Stimulated activated CD4-positive, alpha-beta T cell treated with anti-CD3 and anti-CD28 coated beads, Interleukin-2, amount 100 ng/mL, for 4 hours (primary cell): ENCODE measurements around the gene COL4A4.

Experiments
- DNase-seq: peaks from one replicate; pipeline ENCODE4 v3.0.0-alpha.2; 2020; ENCODE audit warnings: low read depth

COL4A4 gene

DNA sequence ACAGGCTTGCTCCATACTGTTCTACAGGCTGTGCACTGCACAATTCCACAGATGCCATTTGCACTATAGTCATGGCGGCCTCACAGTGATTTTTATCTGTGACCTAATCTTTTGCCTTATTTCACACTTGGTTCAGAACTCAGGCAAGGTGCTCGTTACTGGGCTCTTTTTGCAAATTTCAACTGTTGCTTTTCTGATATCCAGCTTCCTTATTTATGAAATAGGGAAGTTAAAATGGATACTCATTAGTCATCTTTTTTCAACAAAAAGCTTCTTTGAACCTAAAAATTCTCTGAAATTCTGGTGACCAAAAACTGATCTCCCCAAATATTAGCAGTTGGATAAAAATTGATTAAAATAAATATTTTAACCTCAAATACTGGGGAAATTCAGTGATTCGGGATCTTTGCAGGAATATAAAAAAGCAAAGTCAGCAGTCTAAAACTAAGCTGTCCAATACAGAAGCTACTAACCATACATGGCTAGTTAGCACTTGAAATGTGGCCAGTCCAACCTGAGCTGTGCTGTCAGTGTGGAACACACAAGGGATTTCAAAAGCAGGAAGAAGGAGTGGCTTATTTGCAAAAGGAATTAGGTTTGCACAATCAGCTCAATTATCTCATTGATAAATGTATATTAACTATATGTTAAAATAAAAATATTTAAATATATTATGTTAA, 134.4 kb downstream of the COL4A4 start:
- no peak for DNase-seq

DNA sequence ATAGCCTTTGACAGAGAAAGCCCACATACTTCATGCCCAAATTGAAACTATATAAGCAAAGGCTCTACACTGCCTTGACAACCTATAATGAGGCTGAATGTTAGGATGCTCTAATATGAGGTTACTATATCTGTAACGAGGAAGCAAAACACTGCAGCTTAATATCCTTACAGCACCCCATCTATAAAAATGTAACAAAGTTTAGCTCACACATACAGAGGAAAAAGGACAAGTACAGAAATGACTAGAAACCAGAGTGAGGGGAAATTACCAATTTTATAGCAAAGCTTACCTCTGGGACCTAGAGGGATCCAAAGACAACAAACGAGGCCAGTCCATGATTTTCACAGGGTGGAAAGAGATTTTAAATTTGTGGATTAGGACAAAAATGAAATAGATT, 138.5 kb downstream of the COL4A4 start:
- no peak for DNase-seq

DNA sequence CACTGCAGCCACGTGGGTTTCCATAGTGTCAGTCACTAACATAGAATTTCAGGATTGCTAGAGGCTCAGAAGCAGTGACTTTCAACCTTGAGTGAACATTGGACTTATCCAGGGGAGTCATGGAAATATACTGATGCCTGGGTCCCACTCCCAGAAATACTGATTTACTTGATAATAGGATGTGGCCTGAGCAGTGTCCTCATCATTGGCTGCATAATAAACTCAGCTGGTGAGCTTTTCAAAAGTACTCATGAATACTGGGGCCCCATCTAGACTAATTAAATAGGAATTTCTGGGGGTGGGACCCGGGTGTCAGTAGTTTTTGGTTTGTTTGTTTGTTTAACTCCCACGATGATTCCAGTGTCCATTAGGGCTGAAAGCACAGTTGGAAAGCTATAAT, 141.4 kb downstream of the COL4A4 start:
- no peak for DNase-seq

DNA sequence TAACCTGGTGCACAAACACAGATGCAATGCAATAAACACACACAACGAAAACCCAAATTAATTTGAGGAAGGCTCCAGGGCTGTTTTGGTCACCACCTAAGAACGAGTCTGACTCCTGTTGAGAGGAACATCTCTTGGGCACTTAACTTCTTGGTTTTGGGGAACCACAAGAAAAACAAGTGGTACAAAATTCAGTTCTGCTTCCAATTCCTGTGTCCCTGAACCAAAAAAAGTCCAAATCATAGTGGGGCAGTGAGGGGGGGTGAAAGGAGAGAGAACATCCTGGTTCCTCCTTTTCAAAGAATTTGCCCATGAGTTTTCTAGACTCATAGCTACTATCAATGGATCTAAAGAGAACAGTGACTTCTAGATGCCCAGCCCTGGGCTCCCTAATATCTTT, 143.6 kb downstream of the COL4A4 start:
- DNase-seq, result no peak

DNA sequence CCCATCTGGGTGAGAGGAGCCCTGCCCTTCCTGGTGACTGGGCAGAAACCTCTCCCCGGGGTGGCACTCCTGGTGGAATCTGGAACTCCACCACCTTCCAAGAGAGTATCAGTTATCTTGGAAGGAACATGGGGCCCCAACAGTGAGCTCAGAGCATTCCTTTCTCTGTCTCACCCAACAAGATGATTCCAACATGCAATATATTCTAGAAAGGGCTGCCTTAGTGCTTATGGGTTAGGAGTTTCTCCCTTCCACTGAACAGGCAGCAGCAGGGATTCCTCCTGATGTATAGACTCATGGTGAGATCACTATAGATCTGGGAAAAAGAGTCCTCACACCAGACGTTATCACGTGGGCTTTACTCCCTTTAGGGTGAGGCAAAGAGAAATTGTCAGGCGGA, 147.1 kb downstream of the COL4A4 start:
- no peak for DNase-seq

DNA sequence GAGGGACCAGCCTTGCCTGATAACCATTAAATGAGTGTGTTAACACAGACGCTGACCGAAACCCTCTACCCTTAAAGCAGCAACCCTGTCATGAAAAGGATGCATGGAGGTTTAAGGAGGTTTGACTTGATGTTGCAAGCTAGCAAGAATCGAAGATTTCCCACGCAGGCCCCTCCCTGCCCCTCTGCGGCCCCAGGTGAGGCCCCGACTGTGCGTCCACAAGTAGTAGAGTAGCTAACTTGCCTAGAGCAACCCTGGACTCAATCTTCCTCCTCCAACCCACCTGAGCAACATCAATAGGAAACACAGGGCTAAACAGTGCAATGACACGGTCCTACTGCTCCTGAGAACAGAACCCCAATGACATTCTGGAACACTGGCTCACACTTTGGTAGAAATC, 150.1 kb downstream of the COL4A4 start:
- no peak for DNase-seq

DNA sequence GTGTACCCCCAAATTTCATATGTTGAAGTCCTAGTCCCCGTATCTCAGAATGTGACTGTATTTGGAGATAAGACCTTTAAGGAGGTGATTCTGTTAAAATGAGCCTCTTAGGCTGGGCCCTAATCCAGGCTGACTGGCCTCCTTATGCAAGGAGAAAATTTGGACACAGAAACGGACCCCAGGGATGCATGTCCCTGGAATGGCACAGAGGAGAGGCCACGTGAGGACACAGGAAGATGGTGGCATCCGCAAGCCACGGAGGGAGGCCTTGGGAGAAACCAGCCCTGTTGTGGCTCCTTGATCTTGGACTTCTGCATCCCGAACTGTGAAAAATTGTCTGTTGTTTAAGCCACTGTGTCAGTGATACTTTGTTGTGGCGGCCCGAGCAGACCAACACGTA, 150.7 kb downstream of the COL4A4 start:
- no peak for DNase-seq

DNA sequence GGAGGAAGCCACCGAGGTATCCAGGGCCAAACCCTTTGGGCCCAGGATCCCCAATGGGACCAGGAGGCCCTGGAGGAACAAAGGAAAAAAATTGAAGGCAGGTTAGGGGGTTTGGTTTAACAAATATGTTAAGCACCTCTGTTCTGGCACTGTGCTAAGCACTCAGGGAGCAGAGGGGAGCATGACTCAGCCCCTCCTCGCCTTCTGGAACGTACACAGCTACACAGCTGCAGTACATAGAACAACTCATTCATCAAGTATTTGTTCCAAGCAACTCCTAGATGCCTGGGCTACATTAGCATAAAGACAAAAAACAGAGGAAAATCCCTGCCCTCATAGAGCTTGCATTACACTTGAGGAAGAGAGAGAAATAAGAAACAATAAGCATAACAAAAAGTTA, 153.6 kb downstream of the COL4A4 start:
- no peak for DNase-seq

DNA sequence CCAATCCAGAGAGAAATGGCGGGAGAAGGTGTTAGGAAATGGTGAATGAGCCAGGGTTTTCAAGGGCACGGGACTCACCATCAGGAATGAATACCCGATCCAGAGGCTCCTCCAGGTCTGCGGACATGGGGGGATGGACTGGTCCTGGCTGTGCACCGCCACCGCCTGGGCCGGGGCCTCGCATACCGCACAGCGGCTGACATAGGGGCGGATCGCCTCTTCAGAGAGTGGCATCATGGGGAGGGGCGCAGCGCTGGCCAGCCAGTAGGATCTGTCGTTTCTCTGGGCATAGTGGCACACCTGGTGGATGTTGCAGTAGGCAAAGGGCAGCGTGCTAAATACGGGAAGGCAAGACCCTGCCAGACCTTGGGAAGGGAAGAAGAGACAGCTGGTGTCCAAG, 156.1 kb downstream of the COL4A4 start:
- DNase-seq, result no peak

DNA sequence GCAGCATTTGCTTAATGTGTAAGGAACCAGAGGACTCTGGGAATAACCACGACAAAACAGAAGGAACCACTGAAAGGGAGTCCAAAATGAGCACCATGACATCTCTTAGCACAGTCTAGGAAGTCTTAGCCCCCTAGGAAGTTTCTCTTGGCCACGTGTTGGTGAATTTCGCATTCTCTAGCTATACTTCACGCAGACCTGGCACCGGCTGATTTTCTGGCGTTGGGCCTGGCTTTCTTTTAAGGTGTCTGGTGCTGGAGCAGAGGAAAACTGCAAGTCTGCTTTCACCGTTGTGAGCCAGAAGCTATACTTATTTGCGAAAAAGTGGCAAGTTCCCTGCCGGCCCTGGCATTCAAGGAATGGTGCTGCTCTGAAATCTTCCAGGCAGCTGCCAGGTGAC, 156.9 kb downstream of the COL4A4 start:
- DNase-seq, result no peak

DNA sequence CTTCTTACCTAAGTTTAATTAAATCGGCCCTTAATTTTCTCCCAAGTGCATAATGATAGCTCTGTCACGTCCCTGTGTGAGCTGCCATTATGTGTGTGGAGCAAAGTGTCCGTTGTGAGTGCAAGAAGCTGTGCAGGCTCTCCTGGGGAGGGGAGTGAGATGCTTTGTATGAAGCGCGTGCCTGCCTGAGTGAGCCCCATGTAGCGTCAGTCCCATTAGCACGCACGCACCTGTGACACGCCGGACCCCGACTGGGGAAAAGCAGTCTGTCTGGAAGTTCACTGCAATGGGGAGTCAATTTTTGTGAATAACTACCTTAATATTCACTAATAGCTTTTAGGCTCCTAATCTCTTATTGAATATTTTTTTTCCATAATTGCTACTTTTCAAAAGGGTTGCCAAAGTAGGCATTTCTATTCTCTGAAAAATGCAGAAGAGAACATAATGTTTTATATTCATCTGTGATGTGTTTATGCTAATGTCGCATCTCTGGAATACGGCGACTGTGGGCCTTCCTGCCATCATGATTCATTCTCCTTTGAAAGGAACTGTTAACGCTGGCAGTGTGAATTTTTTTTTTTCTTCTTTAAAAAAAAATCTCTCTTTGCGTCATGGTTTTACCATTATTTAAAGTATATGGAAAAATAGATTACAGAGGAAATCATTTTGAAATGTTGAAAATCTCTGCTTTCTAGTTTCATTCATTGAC, 157.7 kb downstream of the COL4A4 start:
- no peak for DNase-seq

DNA sequence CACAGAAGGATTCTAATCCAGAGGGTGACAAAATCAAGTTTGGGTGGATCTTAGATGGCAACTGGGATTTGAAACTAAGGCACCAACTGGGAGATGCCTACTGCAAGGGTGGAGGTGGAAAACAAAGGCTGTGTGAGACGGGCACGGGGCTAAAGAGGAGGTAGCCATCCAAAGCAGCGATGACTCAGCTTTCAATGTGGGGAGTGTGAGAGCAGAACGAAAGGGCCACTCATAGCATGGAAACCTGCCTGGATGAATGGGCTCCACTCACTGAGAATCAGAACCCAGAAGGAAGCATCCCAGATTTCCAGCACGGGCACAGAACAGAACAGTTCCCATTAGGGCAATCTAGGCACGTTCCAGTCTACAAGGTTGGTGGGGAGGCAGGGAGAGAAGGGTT, 159.5 kb downstream of the COL4A4 start:
- no peak for DNase-seq

DNA sequence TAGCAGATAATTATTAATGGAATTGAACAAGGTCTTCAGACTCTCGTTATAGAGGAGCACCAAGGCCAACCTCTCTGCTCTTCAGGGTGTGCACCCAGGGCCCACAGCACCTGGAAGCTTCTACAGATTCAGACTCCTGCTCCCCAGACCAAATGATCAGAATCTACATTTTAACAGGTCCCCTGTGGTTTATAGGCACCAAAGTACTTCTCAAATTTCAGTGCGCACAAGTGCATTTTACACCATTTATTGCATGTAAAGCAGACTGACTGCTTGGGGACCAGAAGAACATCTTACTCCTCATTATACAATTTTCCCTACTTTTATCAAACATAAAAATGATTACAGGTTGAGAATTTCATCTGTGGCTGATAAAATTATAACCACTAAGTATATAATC, 163.9 kb downstream of the COL4A4 start:
- no peak for DNase-seq

DNA sequence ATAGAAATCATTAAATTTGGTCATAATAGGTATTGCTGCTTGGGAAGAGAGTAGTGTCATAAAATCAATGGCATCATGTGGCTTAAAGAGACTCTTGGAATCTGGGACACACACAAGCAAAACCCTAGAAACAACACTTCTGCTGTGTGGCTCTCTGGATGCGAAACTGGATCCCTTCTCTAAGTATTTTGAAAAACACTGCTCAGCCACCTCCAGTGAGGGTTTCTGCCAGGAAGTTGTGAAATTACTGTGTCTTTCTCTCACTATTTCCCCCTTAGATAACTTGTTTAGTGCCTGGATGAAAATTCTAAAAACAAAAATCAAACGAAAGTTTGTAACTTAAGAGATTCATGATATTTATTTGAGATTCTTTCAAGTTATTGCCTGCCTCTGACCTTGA, 164.3 kb downstream of the COL4A4 start:
- DNase-seq, result no peak

DNA sequence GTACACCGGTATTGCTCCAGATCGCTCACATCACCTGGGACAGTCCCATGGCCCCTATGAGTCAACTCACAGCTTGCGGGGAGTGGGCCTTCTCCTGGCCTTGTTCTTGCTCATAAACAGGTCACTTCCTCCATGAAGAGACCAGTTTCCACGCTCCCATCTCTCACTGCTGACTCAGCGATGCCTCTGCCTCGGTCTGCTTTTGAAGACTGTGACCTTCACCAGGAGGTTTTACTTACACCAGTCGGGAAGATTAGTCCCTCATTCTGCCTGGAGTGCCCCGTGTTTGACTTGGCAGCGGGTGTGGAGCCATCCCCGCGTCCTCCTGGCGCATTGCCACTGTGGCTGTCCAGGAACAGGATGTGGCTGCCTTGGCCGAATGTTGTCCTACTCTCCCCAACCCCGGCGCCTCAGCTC, 168.4 kb downstream of the COL4A4 start:
- DNase-seq, result no peak

DNA sequence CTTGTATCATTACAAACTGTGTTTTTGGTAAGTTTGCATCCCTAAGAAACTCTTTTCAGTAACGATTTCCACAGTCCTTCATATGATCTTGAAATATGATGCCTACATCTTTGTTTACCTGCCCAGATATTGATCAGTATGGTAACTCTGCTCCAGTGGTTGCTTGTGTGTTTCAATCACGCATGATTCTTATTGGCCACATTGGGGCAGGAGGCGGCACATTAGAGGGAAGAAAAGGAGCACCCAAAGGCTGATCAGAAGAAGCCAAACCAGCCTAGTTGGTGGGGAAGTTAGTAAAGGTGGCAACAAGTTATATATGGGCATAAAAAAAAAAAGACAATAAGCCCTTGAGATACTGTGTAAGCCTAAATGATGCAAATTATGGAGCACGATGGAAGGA, 169.2 kb downstream of the COL4A4 start:
- DNase-seq, result no peak

DNA sequence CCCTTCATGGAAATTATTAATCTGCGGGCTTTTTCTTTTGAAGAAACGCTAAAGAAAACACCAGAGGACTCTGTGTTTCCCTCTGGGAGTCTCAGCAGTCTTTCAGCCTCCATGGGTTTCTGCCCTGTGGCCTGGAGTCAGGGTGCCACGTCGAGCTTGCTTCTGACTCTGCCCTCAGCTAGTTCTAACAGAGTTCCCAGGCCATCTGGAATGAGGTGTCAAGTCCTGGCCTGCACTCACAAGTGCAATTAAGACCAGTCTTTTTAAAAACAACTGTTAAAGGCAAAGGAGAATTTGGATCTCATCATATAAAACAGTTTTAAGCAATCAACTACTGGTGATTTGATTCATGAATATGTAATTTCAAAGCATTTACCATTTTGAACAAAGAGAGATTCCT, 170.8 kb downstream of the COL4A4 start:
- DNase-seq, result no peak

DNA sequence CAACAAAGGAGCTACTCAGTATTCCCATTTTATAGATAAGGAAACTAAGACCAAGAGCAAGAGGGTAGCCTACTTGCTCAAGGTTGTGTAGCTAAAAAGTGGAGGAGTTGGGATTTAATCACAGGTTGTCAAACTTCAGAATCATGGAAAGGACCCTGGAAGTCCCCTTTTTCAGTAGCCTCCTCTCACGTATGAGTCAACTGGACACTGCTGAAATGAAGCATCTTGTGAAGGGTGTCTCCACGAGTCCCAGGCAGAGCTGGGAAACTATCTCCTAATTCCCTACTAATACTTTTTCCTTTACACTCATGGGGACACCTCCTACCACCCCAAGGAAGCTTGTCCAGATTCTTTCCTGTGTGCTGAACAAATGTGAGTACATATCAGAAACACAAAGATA, 172.3 kb downstream of the COL4A4 start:
- no peak for DNase-seq

DNA sequence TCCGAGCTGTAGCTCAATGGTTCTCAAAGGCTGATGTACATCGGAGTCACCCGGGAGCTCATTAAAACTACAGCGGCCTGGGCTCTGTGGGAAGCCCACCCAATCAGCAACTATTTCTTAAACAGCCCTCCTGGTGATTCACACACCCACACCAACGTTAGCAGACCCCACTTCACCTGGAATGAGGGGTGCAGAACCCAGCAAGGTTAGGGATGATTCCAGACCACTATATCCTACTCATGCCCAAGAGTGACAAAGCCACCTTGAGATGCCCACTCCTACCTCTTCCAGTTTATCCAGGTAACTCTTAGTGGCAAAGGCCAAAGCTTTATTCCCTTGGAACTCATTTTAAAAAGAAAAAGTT, 178.4 kb downstream of the COL4A4 start:
- DNase-seq, result no peak

DNA sequence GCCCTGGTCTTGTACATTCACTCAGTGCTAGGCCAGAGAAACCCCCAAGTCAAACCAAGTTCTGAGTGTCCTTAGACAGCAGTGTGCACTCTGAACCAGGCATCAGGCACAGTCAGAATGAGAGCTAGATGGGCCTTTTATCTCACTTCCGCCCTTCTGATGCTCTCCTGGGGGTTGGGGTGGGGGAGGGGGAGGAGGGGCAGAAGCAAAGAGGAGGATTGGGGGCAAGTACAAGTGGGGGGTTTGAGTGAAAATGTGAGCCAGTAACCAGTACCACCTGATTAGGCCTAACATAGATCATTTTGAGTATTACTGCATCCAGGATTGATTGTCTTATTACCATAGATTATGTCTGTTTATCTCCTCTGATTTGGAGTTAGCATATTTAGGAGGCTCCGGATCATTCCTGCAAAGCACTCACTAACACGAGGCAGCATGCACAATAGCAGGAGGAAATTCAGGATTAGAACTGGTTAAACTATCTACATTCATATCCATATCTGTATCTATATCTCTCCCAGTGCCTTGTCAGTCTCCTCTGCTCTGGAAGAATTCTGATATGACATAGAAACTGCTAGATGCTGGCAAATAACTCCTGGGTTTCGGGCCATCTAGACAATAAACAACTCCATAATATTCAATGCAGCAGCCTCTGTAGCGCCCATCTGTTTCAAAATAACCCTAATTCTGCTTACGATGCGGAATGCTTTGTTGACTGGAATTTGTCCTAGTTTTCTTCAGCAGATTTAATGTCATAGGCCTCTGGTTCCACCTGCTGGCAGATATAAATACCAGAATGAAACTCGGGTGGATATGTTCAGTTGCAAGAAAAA, 179.0 kb downstream of the COL4A4 start:
- DNase-seq, result no peak

DNA sequence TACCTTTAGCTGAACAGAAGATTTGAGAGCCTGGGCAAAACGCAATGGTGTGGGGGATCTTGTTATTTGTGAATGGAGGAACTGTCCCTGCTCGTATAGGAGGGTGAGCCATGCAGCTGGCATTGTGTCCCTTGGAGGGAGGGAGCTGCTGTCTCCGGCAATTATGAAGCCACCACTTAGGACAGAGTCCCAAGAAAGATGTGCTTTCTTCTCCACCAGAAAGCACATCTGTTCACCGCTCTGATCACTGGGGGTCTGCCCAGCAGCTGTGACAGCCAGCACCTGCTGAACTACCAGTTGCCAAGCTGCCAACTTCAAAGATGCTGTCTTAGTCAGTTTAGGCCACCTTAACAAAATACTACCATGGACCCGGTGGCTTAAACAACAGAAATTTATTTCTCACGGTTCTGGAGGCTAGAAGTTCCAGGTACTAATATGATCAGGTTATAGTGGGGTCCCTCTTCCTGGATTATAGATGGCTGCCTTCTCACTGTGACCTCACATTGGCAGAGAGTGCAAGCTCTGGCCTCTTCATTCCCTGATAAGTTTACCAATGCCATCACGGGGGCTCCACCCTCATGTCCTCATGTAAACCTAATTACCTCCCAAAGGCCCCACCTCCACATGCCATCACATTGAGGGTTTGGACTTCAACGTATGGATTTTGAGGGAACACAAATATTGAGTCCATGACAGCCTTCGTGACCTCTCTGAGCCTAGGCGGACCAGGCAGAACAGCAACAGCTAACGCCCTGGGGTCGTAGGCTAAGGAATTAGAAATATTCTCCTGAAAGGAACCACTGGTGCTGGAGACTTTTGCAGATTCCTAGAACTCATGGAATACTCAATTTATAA, 179.9 kb downstream of the COL4A4 start:
- DNase-seq, result no peak

DNA sequence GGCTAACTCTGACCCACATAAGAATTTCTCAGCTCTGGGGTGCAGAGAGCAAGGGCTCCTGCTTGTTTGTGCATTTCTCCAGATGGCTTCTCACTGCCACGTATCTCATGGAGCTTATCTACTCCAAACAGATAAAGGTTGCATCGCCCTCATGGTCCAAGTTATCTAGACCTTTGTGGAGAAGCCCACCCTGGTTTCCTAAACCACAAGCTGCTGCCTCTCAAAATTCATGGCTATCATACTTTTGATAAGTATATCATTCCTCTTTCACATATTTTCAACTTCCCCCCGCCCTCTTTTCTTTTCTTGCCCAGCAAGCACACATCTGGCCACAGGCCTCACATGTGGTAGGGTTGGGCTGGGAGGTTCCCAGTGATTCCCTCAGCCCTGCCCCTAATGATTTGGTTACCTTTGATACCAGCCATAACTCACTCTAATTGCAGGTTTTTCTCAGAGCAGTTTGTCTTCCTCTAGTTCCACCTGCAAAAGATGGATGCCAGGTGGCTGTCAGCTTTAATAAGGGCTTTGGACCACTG, 182.1 kb downstream of the COL4A4 start:
- no peak for DNase-seq
